ENCODE measurements around the gene VDR. TPM values are rescaled to one million over a fixed set of nuclear protein-coding genes. Genes with fewer than 3 reads are reported as not detected.

Gene VDR
- total RNA-seq, 2 experiments from 2014 or later = 55.8 TPM

DNA sequence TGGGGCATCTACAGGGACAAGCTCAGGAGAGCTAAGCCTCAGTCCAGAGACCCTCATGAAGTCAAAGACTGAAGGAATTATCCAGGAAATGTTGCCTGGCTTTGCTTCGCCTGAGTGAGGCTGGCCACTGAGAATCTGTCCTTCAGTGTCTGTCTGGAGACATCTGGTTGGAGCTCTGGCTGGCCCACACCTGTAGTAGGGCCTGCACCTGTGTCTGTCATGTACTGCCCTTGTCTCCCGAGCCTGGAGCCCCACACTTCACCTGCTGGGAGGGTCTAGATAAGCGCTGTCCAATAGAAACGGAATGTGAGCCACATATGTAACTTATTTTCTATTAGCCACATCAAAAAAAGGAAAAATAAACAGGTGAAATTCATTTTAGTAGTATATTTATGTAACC is 75.2 kb downstream of the VDR start:
- Mint-ChIP-seq H3K4me1 (peaks cover 87% of the 10 kb centered on the region), H3K36me3 (no peaks in the 10 kb centered on the region), H3K4me3 (peak overlapping the region; percentile 69), H3K27me3 (no peaks in the 10 kb centered on the region), H3K9me3 (no peaks in the 10 kb centered on the region), H3K27ac (peak overlapping the region; percentile 27)
- no peak for DNase-seq

GRCh38 chr12:47828976-47829482 is 75.8 kb downstream of the VDR start:
- Mint-ChIP-seq H3K27ac (peak overlapping the region; percentile 27), H3K4me3 (peak overlapping the region; percentile 69), H3K27me3 (no peaks in the 10 kb centered on the region), H3K4me1 (peaks cover 87% of the 10 kb centered on the region), H3K36me3 (no peaks in the 10 kb centered on the region), H3K9me3 (no peaks in the 10 kb centered on the region)
- DNase-seq = no peak

- DNase-seq = no peak
- Mint-ChIP-seq H3K27me3 (no peaks in the 10 kb centered on the region), H3K9me3 (no peaks in the 10 kb centered on the region), H3K27ac (peak overlapping the region; percentile 54), H3K36me3 (no peaks in the 10 kb centered on the region), H3K4me3 (peak overlapping the region; percentile 69), H3K4me1 (peaks cover 87% of the 10 kb centered on the region)
These were observed 76.5 kb downstream of the VDR start for GRCh38 chr12:47828008-47828975.

GRCh38 chr12:47825173-47825639 is 79.6 kb downstream of the VDR start:
- no peaks in the 10 kb centered on the region for H3K36me3 Mint-ChIP-seq
- no peak for DNase-seq
- H3K27ac Mint-ChIP-seq = peak overlapping the region; percentile 92
- H3K4me3 Mint-ChIP-seq = peak overlapping the region; percentile 6
- peaks cover 87% of the 10 kb centered on the region for H3K4me1 Mint-ChIP-seq
- H3K27me3 Mint-ChIP-seq = no peaks in the 10 kb centered on the region
- H3K9me3 Mint-ChIP-seq = no peaks in the 10 kb centered on the region

GRCh38 chr12:47824635-47825034 is 80.2 kb downstream of the VDR start:
- H3K9me3 Mint-ChIP-seq = no peaks in the 10 kb centered on the region
- no peaks in the 10 kb centered on the region for H3K36me3 Mint-ChIP-seq
- H3K27me3 Mint-ChIP-seq = no peaks in the 10 kb centered on the region
- peak overlapping the region; percentile 92 for H3K27ac Mint-ChIP-seq
- peak overlapping the region; percentile 6 for H3K4me3 Mint-ChIP-seq
- peaks cover 87% of the 10 kb centered on the region for H3K4me1 Mint-ChIP-seq
- no peak for DNase-seq

DNA sequence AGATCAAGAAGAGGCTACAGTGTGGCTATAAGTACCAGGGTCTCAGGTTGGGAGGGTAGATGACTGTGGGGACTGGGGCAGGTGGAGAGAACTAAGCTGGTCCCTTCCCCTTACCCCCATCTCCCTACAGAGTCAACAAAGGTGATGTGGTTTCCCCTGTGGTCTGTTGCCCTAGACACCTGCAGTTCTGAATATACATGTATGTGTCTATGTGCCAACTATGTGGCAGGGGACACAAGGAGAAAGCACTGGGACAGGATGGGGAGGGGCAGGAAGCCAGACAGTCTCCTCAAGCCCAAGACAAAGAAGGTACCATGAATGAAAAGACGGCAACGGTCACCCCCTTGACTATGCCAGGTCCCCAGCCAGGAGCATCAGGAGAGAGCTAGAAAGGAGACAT is 80.6 kb downstream of the VDR start:
- Mint-ChIP-seq H3K9me3 (no peaks in the 10 kb centered on the region), H3K4me1 (peaks cover 82% of the 10 kb centered on the region), H3K27me3 (no peaks in the 10 kb centered on the region), H3K36me3 (no peaks in the 10 kb centered on the region), H3K27ac (peak overlapping the region; percentile 92), H3K4me3 (no peak overlapping the region)
- no peak for DNase-seq

- DNase-seq = no peak
- peaks cover 77% of the 10 kb centered on the region for H3K4me1 Mint-ChIP-seq
- H3K27me3 Mint-ChIP-seq = no peaks in the 10 kb centered on the region
- H3K4me3 Mint-ChIP-seq = no peak overlapping the region
- peaks cover 4% of the 10 kb centered on the region for H3K36me3 Mint-ChIP-seq
- no peaks in the 10 kb centered on the region for H3K9me3 Mint-ChIP-seq
- peak overlapping the region; percentile 92 for H3K27ac Mint-ChIP-seq
These were observed 81.2 kb downstream of the VDR start for GRCh38 chr12:47823422-47824086.

DNA sequence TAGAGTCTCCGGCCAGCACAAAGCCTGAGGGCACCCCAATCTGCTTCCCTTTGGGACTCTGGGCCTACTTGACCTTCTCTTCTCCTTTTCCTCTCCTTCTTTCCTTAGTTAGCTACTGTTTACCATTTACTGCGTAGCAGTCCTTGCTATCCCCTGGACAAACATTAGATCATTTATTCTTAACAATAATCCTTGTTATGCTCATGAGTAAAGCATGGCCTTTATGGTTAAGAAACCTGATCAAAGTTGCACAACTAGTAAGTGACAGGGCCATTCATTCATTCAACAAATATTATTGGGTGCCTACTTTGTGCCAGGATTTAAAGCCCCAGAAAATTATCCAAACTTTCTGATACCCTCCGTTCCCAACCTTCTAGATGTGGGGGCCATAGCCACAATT is 81.9 kb downstream of the VDR start:
- Mint-ChIP-seq H3K27ac (peak overlapping the region; percentile 46), H3K9me3 (no peaks in the 10 kb centered on the region), H3K4me3 (no peak overlapping the region), H3K36me3 (peaks cover 11% of the 10 kb centered on the region), H3K27me3 (no peaks in the 10 kb centered on the region), H3K4me1 (peaks cover 73% of the 10 kb centered on the region)
- DNase-seq = no peak

- H3K9me3 Mint-ChIP-seq = no peaks in the 10 kb centered on the region
- H3K27me3 Mint-ChIP-seq = no peaks in the 10 kb centered on the region
- H3K36me3 Mint-ChIP-seq = peaks cover 16% of the 10 kb centered on the region
- peaks cover 73% of the 10 kb centered on the region for H3K4me1 Mint-ChIP-seq
- H3K4me3 Mint-ChIP-seq = no peak overlapping the region
- peak overlapping the region; percentile 47 for H3K27ac Mint-ChIP-seq
- no peak for DNase-seq
These were observed 82.4 kb downstream of the VDR start for GRCh38 chr12:47822401-47822800.

DNA sequence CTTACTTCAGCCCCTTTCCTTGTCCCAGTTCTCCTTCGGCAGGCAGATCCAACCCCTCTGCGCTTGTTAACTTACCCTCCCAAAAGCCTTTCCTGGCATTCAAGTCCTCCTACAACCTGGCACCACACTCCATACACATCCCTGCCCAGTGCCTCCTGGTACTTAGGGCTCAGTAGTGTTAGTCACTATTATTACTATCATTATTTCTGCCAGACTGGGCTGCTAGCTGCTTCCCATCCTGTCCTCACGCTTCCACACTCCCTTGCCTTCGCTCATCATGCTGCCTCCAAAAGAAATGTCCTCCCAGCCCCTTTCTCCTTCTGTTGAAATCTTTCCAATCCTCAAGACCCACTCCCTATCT is 83.5 kb downstream of the VDR start:
- no peaks in the 10 kb centered on the region for H3K9me3 Mint-ChIP-seq
- no peak for DNase-seq
- H3K27me3 Mint-ChIP-seq = no peaks in the 10 kb centered on the region
- peaks cover 70% of the 10 kb centered on the region for H3K4me1 Mint-ChIP-seq
- peaks cover 25% of the 10 kb centered on the region for H3K36me3 Mint-ChIP-seq
- peak overlapping the region; percentile 89 for H3K4me3 Mint-ChIP-seq
- peak overlapping the region; percentile 98 for H3K27ac Mint-ChIP-seq

GRCh38 chr12:47820631-47821345 is 84.0 kb downstream of the VDR start:
- no peaks in the 10 kb centered on the region for H3K27me3 Mint-ChIP-seq
- H3K4me1 Mint-ChIP-seq = peaks cover 70% of the 10 kb centered on the region
- peaks cover 30% of the 10 kb centered on the region for H3K36me3 Mint-ChIP-seq
- peak overlapping the region; percentile 89 for H3K4me3 Mint-ChIP-seq
- no peak for DNase-seq
- H3K9me3 Mint-ChIP-seq = no peaks in the 10 kb centered on the region
- peak overlapping the region; percentile 98 for H3K27ac Mint-ChIP-seq

DNA sequence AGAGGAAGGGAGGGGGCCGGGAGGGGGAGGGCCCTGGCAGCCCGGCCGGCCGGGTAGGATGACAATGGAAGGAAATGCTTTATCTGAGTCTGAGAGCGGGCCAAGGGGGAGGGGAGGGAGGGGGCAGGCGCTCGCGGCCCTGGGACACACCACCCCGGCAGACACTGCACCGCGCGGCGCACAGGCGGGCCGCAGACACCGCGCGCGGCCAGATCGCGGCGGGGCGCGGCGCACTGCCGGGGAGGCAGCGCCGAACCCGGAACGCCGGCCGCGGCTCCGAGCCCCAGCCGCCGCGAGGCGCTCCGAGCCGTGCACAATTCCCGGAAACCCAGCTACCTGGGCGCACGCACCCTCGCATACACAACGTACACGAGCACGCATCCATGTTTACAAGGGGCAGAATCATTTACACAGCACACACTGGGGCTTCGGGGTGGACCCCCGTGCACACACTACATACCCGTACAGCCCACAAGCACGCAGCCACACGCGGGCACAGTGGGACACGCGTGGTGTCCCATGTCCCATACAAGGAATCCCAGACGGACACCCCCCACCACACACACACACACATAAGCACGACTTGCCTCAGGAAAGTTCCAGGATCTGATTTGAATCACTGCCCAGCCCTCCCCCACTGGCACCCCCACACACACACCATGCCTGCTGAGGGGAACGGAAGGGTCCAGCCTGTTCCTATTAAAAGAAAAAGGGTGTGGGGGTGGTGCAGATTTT is 84.7 kb downstream of the VDR start, which contains the start of gene HDAC7:
Gene HDAC7, minus strand, starts transcription at position 8 of the 735 bp plus-strand sequence. CDS start 118 bp downstream, outside the sequence.
- Mint-ChIP-seq H3K4me1 (peaks cover 70% of the 10 kb centered on the region), H3K9me3 (no peaks in the 10 kb centered on the region), H3K27me3 (no peaks in the 10 kb centered on the region), H3K27ac (peak within 1 kb of the TSS; percentile 99), H3K4me3 (peak within 1 kb of the TSS; percentile 98), H3K36me3 (peaks cover 37% of the 10 kb centered on the region)
- DNase-seq = peak; percentile 72

DNA sequence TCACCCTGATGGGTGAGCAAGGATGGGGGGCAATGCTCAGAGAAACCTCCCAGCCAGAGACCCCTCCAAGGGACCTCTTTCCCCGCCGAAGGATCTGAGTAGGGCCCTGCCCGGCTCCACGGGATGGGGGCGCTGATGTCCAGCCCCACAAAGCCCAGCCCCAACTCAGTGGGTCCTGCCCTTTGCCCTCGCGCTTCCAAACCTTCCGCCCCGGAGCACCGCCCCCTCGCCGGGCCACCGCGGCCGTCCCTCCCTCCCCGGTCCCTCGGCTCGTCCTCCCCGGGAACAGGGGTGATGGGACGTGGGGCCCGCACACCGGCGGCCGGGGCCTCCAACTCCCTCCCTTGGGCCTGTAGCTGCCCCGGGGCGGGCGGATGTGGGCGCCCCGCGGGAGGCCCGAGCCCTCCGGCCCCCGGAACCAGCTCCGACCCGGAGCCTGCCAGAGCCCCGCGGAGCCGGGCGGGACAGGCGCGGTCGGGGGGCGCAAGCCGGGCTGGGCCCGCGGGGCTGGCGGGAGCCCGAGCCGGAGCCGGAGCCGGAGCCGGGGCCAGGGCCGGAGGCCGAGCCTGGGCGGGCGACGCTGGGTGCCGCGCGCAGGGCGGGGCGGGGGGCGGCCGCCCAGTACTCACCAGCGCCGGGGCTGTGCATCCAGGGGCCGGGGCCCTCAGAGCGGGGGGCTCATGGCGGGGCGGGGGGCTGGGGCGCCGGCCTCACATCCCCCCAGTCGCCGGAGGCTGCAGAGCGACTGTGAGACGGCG is 85.5 kb downstream of the VDR start:
- Mint-ChIP-seq H3K27me3 (no peaks in the 10 kb centered on the region), H3K9me3 (no peaks in the 10 kb centered on the region), H3K36me3 (peaks cover 45% of the 10 kb centered on the region), H3K4me1 (peaks cover 70% of the 10 kb centered on the region), H3K27ac (peak overlapping the region; percentile 99), H3K4me3 (peak overlapping the region; percentile 98)
- DNase-seq = peak; percentile 63
